Fibroblast of pulmonary artery (primary cell): ENCODE measurements around the gene TMEM8B.
"Not testable (repeated sequence)": the region's sequence is repeated elsewhere in the genome, so short reads cannot be mapped to it uniquely, and the experiment has no call there.

Source experiments
- DNase-seq: peaks from one replicate; pipeline ENCODE4 v3.0.0-alpha.2; 2010; ENCODE audit warnings: low read depth
- H3K4me3 ChIP-seq: replicated peaks from 2 replicates; pipeline ENCODE4 v1.5.1; 2011; ENCODE audit warnings: low read depth, mild to moderate bottlenecking, control low read depth, low read length, moderate library complexity
- CTCF ChIP-seq: IDR thresholded peaks from 2 replicates; pipeline ENCODE4 v1.5.1; 2011; ENCODE audit warnings: mild to moderate bottlenecking, control low read depth, low read length, inconsistent platforms; ENCODE audit errors: missing control alignments

TMEM8B gene

GRCh38 chr9:35896570-35896969 is 67.5 kb downstream of the TMEM8B start:
- no peak for TF ChIP-seq CTCF
- DNase-seq = no peak
- no peak overlapping the region for H3K4me3 ChIP-seq

- H3K4me3 ChIP-seq, DNase-seq: not testable (repeated sequence)
Observed at GRCh38 chr9:35897376-35898099, 68.5 kb downstream of the TMEM8B start.

- DNase-seq = no peak
- H3K4me3 ChIP-seq = no peak overlapping the region
- TF ChIP-seq CTCF = no peak
Observed at GRCh38 chr9:35898337-35898736, 69.3 kb downstream of the TMEM8B start.

- DNase-seq = no peak
- no peak overlapping the region for H3K4me3 ChIP-seq
- no peak for TF ChIP-seq CTCF
Observed at GRCh38 chr9:35899021-35899420, 70.0 kb downstream of the TMEM8B start.

GRCh38 chr9:35903049-35903448 is 74.0 kb downstream of the TMEM8B start:
- DNase-seq = peak; percentile 75
- no peak overlapping the region for H3K4me3 ChIP-seq
- TF ChIP-seq CTCF = peak; percentile 59

- no peak for DNase-seq
- TF ChIP-seq CTCF = no peak
- H3K4me3 ChIP-seq = no peak overlapping the region
Observed at GRCh38 chr9:35904338-35904737, 75.3 kb downstream of the TMEM8B start.

GRCh38 chr9:35905051-35905781 is 76.2 kb downstream of the TMEM8B start:
- DNase-seq = no peak
- no peak overlapping the region for H3K4me3 ChIP-seq
- no peak for TF ChIP-seq CTCF
